Activated naive CD4-positive, alpha-beta T cell treated with anti-CD3 and anti-CD28 coated beads for 36 hours (primary cell): Measurements from ENCODE around the gene PRMT7. TPM values are rescaled to one million over a fixed set of nuclear protein-coding genes. Genes with fewer than 3 reads are reported as not detected.

ENCODE experiments used
- CTCF ChIA-PET: fragments of 350-600 bp; sonication (Branson Sonifier 250); formaldehyde crosslinking; loops from one replicate; lab custom pipeline; 2021; ENCODE audit warnings: antibody characterized with exemption; lab: Charles Lee
- DNase-seq: peaks from one replicate; pipeline ENCODE4 v3.0.0-alpha.2; 2020
- H3K27ac Mint-ChIP-seq: one replicate; pipeline ENCODE4 v1.8.0; 2021; ENCODE audit warnings: mild to moderate bottlenecking, mixed read lengths
- H3K27me3 Mint-ChIP-seq: one replicate; pipeline ENCODE4 v1.8.0; 2021; ENCODE audit warnings: low read depth, mixed read lengths
- H3K36me3 Mint-ChIP-seq: one replicate; pipeline ENCODE4 v1.8.0; 2021; ENCODE audit warnings: low read depth, mixed read lengths
- H3K4me1 Mint-ChIP-seq: one replicate; pipeline ENCODE4 v1.8.0; 2021; ENCODE audit warnings: low read depth, mixed read lengths
- H3K4me3 Mint-ChIP-seq: one replicate; pipeline ENCODE4 v1.8.0; 2021; ENCODE audit warnings: mild to moderate bottlenecking, moderate library complexity, mixed read lengths
- H3K9me3 Mint-ChIP-seq: one replicate; pipeline ENCODE4 v1.8.0; 2021; ENCODE audit warnings: mixed read lengths
- intact Hi-C: fragments of 100-400 bp; cut with micrococcal nuclease; formaldehyde crosslinking; loops from one replicate; pipeline ENCODE4 v1.15.1; 2023
- total RNA-seq, 2 experiments: library from RNA; stranded (reverse); gene quantifications; one replicate each; pipeline ENCODE4 v1.2.3, GENCODE V29; 2021

Gene PRMT7
- total RNA-seq, 2 experiments from 2014 or later, result 51.6 to 52.4 TPM

GRCh38 chr16:68313116-68313515, 2.3 kb downstream of the PRMT7 start:
- no peak for DNase-seq
- peaks cover 37% of the 10 kb centered on the region for H3K4me1 Mint-ChIP-seq
- peaks cover 26% of the 10 kb centered on the region for H3K36me3 Mint-ChIP-seq
- no peak overlapping the region for H3K27ac Mint-ChIP-seq
- no peaks in the 10 kb centered on the region for H3K9me3 Mint-ChIP-seq
- intact Hi-C loops, result no loop called here
- CTCF ChIA-PET, result no interaction called here
- H3K27me3 Mint-ChIP-seq, result no peaks in the 10 kb centered on the region
- no peak overlapping the region for H3K4me3 Mint-ChIP-seq

GRCh38 chr16:68319185-68319908, 8.5 kb downstream of the PRMT7 start:
- peak; percentile 83 for DNase-seq
- peaks cover 33% of the 10 kb centered on the region for H3K36me3 Mint-ChIP-seq
- intact Hi-C loops, result no loop called here
- peak overlapping the region; percentile 84 for H3K27ac Mint-ChIP-seq
- CTCF ChIA-PET, result interaction anchor here (1.9 to 21.8 kb wide), 2 partner anchors 9 to 58 kb away, joined by 12 to 459 read pairs; partner anchors contain the start of gene SLC7A6
- no peaks in the 10 kb centered on the region for H3K27me3 Mint-ChIP-seq
- H3K9me3 Mint-ChIP-seq, result no peaks in the 10 kb centered on the region
- H3K4me3 Mint-ChIP-seq, result peak overlapping the region; percentile 17
- peaks cover 25% of the 10 kb centered on the region for H3K4me1 Mint-ChIP-seq

GRCh38 chr16:68324336-68324735, 13.5 kb downstream of the PRMT7 start:
- intact Hi-C loops, result no loop called here
- H3K4me1 Mint-ChIP-seq, result peaks cover 21% of the 10 kb centered on the region
- no peaks in the 10 kb centered on the region for H3K27me3 Mint-ChIP-seq
- no peak overlapping the region for H3K27ac Mint-ChIP-seq
- no peaks in the 10 kb centered on the region for H3K9me3 Mint-ChIP-seq
- peaks cover 21% of the 10 kb centered on the region for H3K36me3 Mint-ChIP-seq
- H3K4me3 Mint-ChIP-seq, result no peak overlapping the region
- CTCF ChIA-PET, result interaction anchor here (0.6 to 21.8 kb wide), 2 partner anchors 15 to 63 kb away, joined by 4 to 459 read pairs; partner anchors contain the start of gene SLC7A6
- DNase-seq, result no peak

- Mint-ChIP-seq H3K27me3 (no peaks in the 10 kb centered on the region), H3K9me3 (no peaks in the 10 kb centered on the region), H3K27ac (no peak overlapping the region), H3K4me1 (peaks cover 15% of the 10 kb centered on the region), H3K4me3 (no peak overlapping the region), H3K36me3 (peaks cover 19% of the 10 kb centered on the region)
- intact Hi-C loops, result no loop called here
- CTCF ChIA-PET, result interaction anchor here (21.8 kb wide), 1 partner anchor 64 kb away, joined by 459 read pairs; the partner anchor contains the start of gene SLC7A6
- no peak for DNase-seq
These were observed 14.1 kb downstream of the PRMT7 start for GRCh38 chr16:68324780-68325357.

- H3K4me1 Mint-ChIP-seq, result peaks cover 25% of the 10 kb centered on the region
- H3K36me3 Mint-ChIP-seq, result peaks cover 14% of the 10 kb centered on the region
- H3K9me3 Mint-ChIP-seq, result no peaks in the 10 kb centered on the region
- intact Hi-C loops, result loop anchor here (1.0 to 2.0 kb wide), 4 partner anchors 18 to 88 kb away; partner anchors contain the start of gene SLC7A6OS
- CTCF ChIA-PET, result interaction anchor here (0.6 to 21.8 kb wide), 35 partner anchors 9 to 1366 kb away, joined by 3 to 459 read pairs (median 4); partner anchors contain the start of genes PLA2G15, PRMT7, SLC7A6 and SLC7A6OS
- H3K27ac Mint-ChIP-seq, result no peak overlapping the region
- H3K4me3 Mint-ChIP-seq, result no peak overlapping the region
- H3K27me3 Mint-ChIP-seq, result no peaks in the 10 kb centered on the region
- DNase-seq, result peak; percentile 89
These were observed 17.5 kb downstream of the PRMT7 start for GRCh38 chr16:68328151-68328859.

GRCh38 chr16:68328860-68329390, 18.1 kb downstream of the PRMT7 start:
- no peak for DNase-seq
- Mint-ChIP-seq H3K9me3 (no peaks in the 10 kb centered on the region), H3K4me3 (no peak overlapping the region), H3K36me3 (peaks cover 15% of the 10 kb centered on the region), H3K4me1 (peaks cover 25% of the 10 kb centered on the region), H3K27me3 (no peaks in the 10 kb centered on the region), H3K27ac (no peak overlapping the region)
- intact Hi-C loops, result loop anchor here (1.0 to 2.0 kb wide), 4 partner anchors 19 to 89 kb away; partner anchors contain the start of gene SLC7A6OS
- CTCF ChIA-PET, result interaction anchor here (0.6 to 21.8 kb wide), 32 partner anchors 9 to 1367 kb away, joined by 3 to 459 read pairs (median 5); partner anchors contain the start of genes PLA2G15, PRMT7, SLC7A6 and SLC7A6OS

- H3K9me3 Mint-ChIP-seq, result no peaks in the 10 kb centered on the region
- no peaks in the 10 kb centered on the region for H3K27me3 Mint-ChIP-seq
- intact Hi-C loops, result no loop called here
- H3K4me1 Mint-ChIP-seq, result peaks cover 23% of the 10 kb centered on the region
- H3K27ac Mint-ChIP-seq, result peak overlapping the region; percentile 17
- DNase-seq, result no peak
- CTCF ChIA-PET, result interaction anchor here (1.0 to 21.8 kb wide), 4 partner anchors 32 to 81 kb away, joined by 3 to 459 read pairs (median 3); partner anchors contain the start of gene SLC7A6
- peaks cover 26% of the 10 kb centered on the region for H3K36me3 Mint-ChIP-seq
- H3K4me3 Mint-ChIP-seq, result no peak overlapping the region
These were observed 21.1 kb downstream of the PRMT7 start for GRCh38 chr16:68331879-68332410.

- Mint-ChIP-seq H3K27me3 (no peaks in the 10 kb centered on the region), H3K4me3 (no peak overlapping the region), H3K4me1 (peaks cover 20% of the 10 kb centered on the region), H3K27ac (peak overlapping the region; percentile 17), H3K9me3 (no peaks in the 10 kb centered on the region), H3K36me3 (peaks cover 31% of the 10 kb centered on the region)
- intact Hi-C loops, result no loop called here
- CTCF ChIA-PET, result interaction anchor here (1.0 to 21.8 kb wide), 4 partner anchors 33 to 82 kb away, joined by 3 to 459 read pairs (median 3); partner anchors contain the start of gene SLC7A6
- DNase-seq, result peak; percentile 13
These were observed 21.7 kb downstream of the PRMT7 start for GRCh38 chr16:68332411-68333121.

GRCh38 chr16:68335175-68335574, 24.4 kb downstream of the PRMT7 start:
- CTCF ChIA-PET, result interaction anchor here (21.8 kb wide), 1 partner anchor 74 kb away, joined by 459 read pairs; the partner anchor contains the start of gene SLC7A6
- Mint-ChIP-seq H3K4me1 (peaks cover 13% of the 10 kb centered on the region), H3K9me3 (no peaks in the 10 kb centered on the region), H3K27me3 (no peaks in the 10 kb centered on the region), H3K36me3 (peaks cover 39% of the 10 kb centered on the region), H3K4me3 (no peak overlapping the region), H3K27ac (no peak overlapping the region)
- no peak for DNase-seq
- intact Hi-C loops, result no loop called here

- Mint-ChIP-seq H3K27me3 (no peaks in the 10 kb centered on the region), H3K4me1 (peaks cover 1% of the 10 kb centered on the region), H3K9me3 (no peaks in the 10 kb centered on the region), H3K36me3 (peaks cover 52% of the 10 kb centered on the region), H3K4me3 (no peak overlapping the region), H3K27ac (no peak overlapping the region)
- CTCF ChIA-PET, result interaction anchor here (1.0 to 2.2 kb wide), 3 partner anchors 10 to 77 kb away, joined by 3 to 14 read pairs (median 6); no protein-coding TSS in a partner anchor
- intact Hi-C loops, result no loop called here
- DNase-seq, result no peak
These were observed 27.7 kb downstream of the PRMT7 start for GRCh38 chr16:68338326-68339119.
